Measurements from ENCODE around the gene SUSD6. TPM values are rescaled to one million over a fixed set of nuclear protein-coding genes. Genes with fewer than 3 reads are reported as not detected.

SUSD6 gene
- total and polyA plus RNA-seq, 12 donors = 5.9 to 46.3 (median 25.2) TPM

GRCh38 chr14:69658664-69659261, 47.4 kb downstream of the SUSD6 start:
- Histone ChIP-seq H3K9me3 (no peaks in the 10 kb centered on the region), H3K4me1 (peaks cover 6 to 100% (median 72%) of the 10 kb centered on the region in 9 donors), H3K36me3 (peaks cover 0 to 43% (median 0%) of the 10 kb centered on the region in 9 donors), H3K4me3 (no peak overlapping the region), H3K27ac (peak overlapping the region in 8 of 10 donors; percentile 17 to 80 (median 45)), H3K27me3 (no peaks in the 10 kb centered on the region)
- no peak for TF ChIP-seq CTCF (IDR thresholded peaks at IDR 0.05)
- WGBS, 2 donors = 69 to 77% methylated on average over 8 of the region's 8 CpGs
- ATAC-seq (peak; percentile 30 to 69 (median 62)), DNase-seq (no peak)
- intact Hi-C loops (cut with DNase I) = no loop called here

GRCh38 chr14:69660344-69661193, 49.2 kb downstream of the SUSD6 start:
- Histone ChIP-seq H3K9me3 (no peaks in the 10 kb centered on the region), H3K4me3 (no peak overlapping the region), H3K27me3 (no peaks in the 10 kb centered on the region), H3K36me3 (peaks cover 0 to 43% (median 0%) of the 10 kb centered on the region in 9 donors), H3K4me1 (peaks cover 20 to 100% (median 79%) of the 10 kb centered on the region in 9 donors), H3K27ac (peak overlapping the region in 1 of 10 donors; percentile 45)
- intact Hi-C loops (cut with DNase I) = loop anchor here in 3 of 10 donors (10.0 kb wide), 2 partner anchors 46 to 54 kb away; partner anchors contain the start of gene SUSD6 (in 1 of the 3)
- TF ChIP-seq CTCF (IDR thresholded peaks at IDR 0.05) = no peak
- ATAC-seq (no peak), DNase-seq (no peak)
- WGBS, 2 donors = 94 to 96% methylated on average over 2 of the region's 2 CpGs

GRCh38 chr14:69661194-69661537, 49.8 kb downstream of the SUSD6 start:
- Histone ChIP-seq H3K36me3 (peaks cover 0 to 43% (median 0%) of the 10 kb centered on the region in 9 donors), H3K27me3 (no peaks in the 10 kb centered on the region), H3K27ac (peak overlapping the region in 1 of 10 donors; percentile 45), H3K4me1 (peaks cover 20 to 100% (median 85%) of the 10 kb centered on the region in 9 donors), H3K4me3 (no peak overlapping the region), H3K9me3 (no peaks in the 10 kb centered on the region)
- intact Hi-C loops (cut with DNase I) = loop anchor here in 3 of 10 donors (10.0 kb wide), 2 partner anchors 46 to 54 kb away; partner anchors contain the start of gene SUSD6 (in 1 of the 3)
- DNase-seq (no peak), ATAC-seq (no peak)
- no peak for TF ChIP-seq CTCF (IDR thresholded peaks at IDR 0.05)
- WGBS, 2 donors = 65 to 77% methylated on average over 1 of the region's 1 CpG

GRCh38 chr14:69662636-69663299, 51.4 kb downstream of the SUSD6 start:
- no peak for ATAC-seq
- Histone ChIP-seq H3K4me3 (no peak overlapping the region), H3K27me3 (no peaks in the 10 kb centered on the region), H3K9me3 (no peaks in the 10 kb centered on the region), H3K27ac (peak overlapping the region in 5 of 10 donors; percentile 30 to 76 (median 56)), H3K4me1 (peaks cover 23 to 100% (median 93%) of the 10 kb centered on the region in 9 donors), H3K36me3 (peaks cover 0 to 43% (median 0%) of the 10 kb centered on the region in 9 donors)
- WGBS, 2 donors = 97% methylated on average over 1 of the region's 1 CpG
- intact Hi-C loops (cut with DNase I) = loop anchor here in 3 of 10 donors (10.0 kb wide), 2 partner anchors 48 to 52 kb away; partner anchors contain the start of gene SUSD6 (in 1 of the 3)
- DNase-seq = no peak
- TF ChIP-seq CTCF (IDR thresholded peaks at IDR 0.05) = no peak
